Liver (tissue), 9 donors: ENCODE measurements around the gene SUN2. TPM values are rescaled to one million over a fixed set of nuclear protein-coding genes. Genes with fewer than 3 reads are reported as not detected.

Experiments used
- DNase-seq: peaks from one replicate; pipeline ENCODE4 v3.0.0-alpha.2; 2017; ENCODE audit warnings: low spot score
- H3K27ac ChIP-seq, 2 donors: one replicate each; pipeline ENCODE4 v1.7.0; 2013; ENCODE audit warnings: inconsistent platforms in 2 of 2, low read length in 2 of 2, control low read depth in 1 of 2, low read depth in 1 of 2, mild to moderate bottlenecking in 1 of 2
- H3K27me3 ChIP-seq, 4 donors: one replicate each; pipeline versions ENCODE4 v1.6.1 to v1.7.0; 2013; ENCODE audit warnings: low read length in 3 of 4, inconsistent platforms in 1 of 4, mild to moderate bottlenecking in 1 of 4, moderate library complexity in 1 of 4; ENCODE audit not compliant: control insufficient read depth in 4 of 4, insufficient read depth in 4 of 4
- H3K36me3 ChIP-seq, 4 donors: one replicate each; pipeline versions ENCODE4 v1.6.1 to v1.7.0; 2013; ENCODE audit warnings: low read length in 3 of 4, mild to moderate bottlenecking in 3 of 4, low read depth in 1 of 4, moderate library complexity in 1 of 4; ENCODE audit not compliant: control insufficient read depth in 4 of 4, insufficient read depth in 3 of 4
- H3K4me1 ChIP-seq, 4 donors: one replicate each; pipeline versions ENCODE4 v1.6.1 to v1.7.0; 2013; ENCODE audit warnings: low read length in 3 of 4, mild to moderate bottlenecking in 3 of 4, moderate library complexity in 1 of 4; ENCODE audit not compliant: control insufficient read depth in 4 of 4, insufficient read depth in 4 of 4
- H3K4me3 ChIP-seq, 3 donors: one replicate each; pipeline versions ENCODE4 v1.6.1 to v1.7.0; 2013; ENCODE audit warnings: low read length in 3 of 3, control low read depth in 1 of 3, low read depth in 1 of 3, mild to moderate bottlenecking in 1 of 3
- H3K9ac ChIP-seq, 2 donors: one replicate each; pipeline ENCODE4 v1.7.0; 2013; ENCODE audit warnings: low read length in 2 of 2, mild to moderate bottlenecking in 2 of 2, moderate library complexity in 2 of 2, control low read depth in 1 of 2, low read depth in 1 of 2
- H3K9me3 ChIP-seq, 4 donors: one replicate each; pipeline versions ENCODE4 v1.6.1 to v1.7.0; 2013; ENCODE audit warnings: low read length in 3 of 4; ENCODE audit not compliant: control insufficient read depth in 4 of 4
- FOXA1 ChIP-seq: IDR thresholded peaks from 2 replicates; pipeline ENCODE4 v1.6.1; 2016; ENCODE audit warnings: antibody characterized with exemption
- FOXA2 ChIP-seq: IDR thresholded peaks from 2 replicates; pipeline ENCODE4 v1.6.1; 2016; ENCODE audit warnings: antibody characterized with exemption
- HNF4A ChIP-seq, 2 donors: conservative IDR thresholded peaks; 2 replicates each; pipeline ENCODE4 v1.6.1; 2016; ENCODE audit warnings: antibody characterized with exemption in 2 of 2, mild to moderate bottlenecking in 2 of 2
- JUND ChIP-seq, 2 donors: IDR thresholded peaks; 2 replicates each; pipeline ENCODE4 v1.6.1; 2016; ENCODE audit warnings: antibody characterized with exemption in 2 of 2
- NR2F2 ChIP-seq: IDR thresholded peaks from 2 replicates; pipeline ENCODE4 v1.6.1; 2016; ENCODE audit warnings: antibody characterized with exemption
- SP1 ChIP-seq: IDR thresholded peaks from 2 replicates; pipeline ENCODE4 v1.6.1; 2018; ENCODE audit warnings: antibody characterized with exemption, mild to moderate bottlenecking
- TAF1 ChIP-seq: conservative IDR thresholded peaks from 2 replicates; pipeline ENCODE4 v1.6.1; 2016; ENCODE audit warnings: antibody characterized with exemption, mild to moderate bottlenecking
- YY1 ChIP-seq: IDR thresholded peaks from 2 replicates; pipeline ENCODE4 v1.6.1; 2016; ENCODE audit warnings: antibody characterized with exemption, mild to moderate bottlenecking
- WGBS: extraction: QIAGEN DNeasy Blood & Tissue Kit; methylation state at CpG from one replicate; pipeline ENCODE4 v1.1.7; 2013; 5-methylcytosine and 5-hydroxymethylcytosine counted together
- polyA plus RNA-seq, 2 donors: library from polyadenylated mRNA; stranded (reverse) in 1 of 2; unstranded in 1 of 2; fragments of 200-250 nt in 1 of 2; fragments of >200 nt in 1 of 2; fragmentation: Nextera tagmentation in 1 of 2; extraction: Ambion mirVana in 1 of 2; gene quantifications; one replicate each; pipeline versions ENCODE4 v1.2.1 to v1.2.3, GENCODE V29; 2013 to 2015
- total RNA-seq, 2 donors: library from RNA; depleted of rRNA; stranded (reverse); fragments of >200 nt; gene quantifications; one replicate each; pipeline ENCODE4 v1.2.3, GENCODE V29; 2014
- TF ChIP-seq, protein P1 (sequence below): IDR thresholded peaks from 2 replicates; pipeline ENCODE4 v1.6.1; 2016; ENCODE audit warnings: antibody characterized with exemption
- TF ChIP-seq, protein P2 (sequence below): IDR thresholded peaks from 2 replicates; pipeline ENCODE4 v1.6.1; 2016; ENCODE audit warnings: antibody characterized with exemption
- TF ChIP-seq, protein P3 (sequence below): IDR thresholded peaks from 2 replicates; pipeline ENCODE4 v1.6.1; 2016; ENCODE audit warnings: antibody characterized with exemption, mild to moderate bottlenecking
- TF ChIP-seq, protein P4 (sequence below): fragments of 150-350 bp; IDR thresholded peaks from 2 replicates; pipeline ENCODE4 v1.5.1; 2017; ENCODE audit warnings: improper control_type of control experiment, low read depth, low read length; ENCODE audit not compliant: missing input control
- TF ChIP-seq, protein P5 (sequence below): IDR thresholded peaks from 2 replicates; pipeline ENCODE4 v1.6.1; 2016; ENCODE audit warnings: antibody characterized with exemption
- donor health status: healthy.
- donor health status: healthy.
- donor health status: healthy.
- donor health status: healthy.
- donor health status: healthy.

The SUN2 gene
- total and polyA plus RNA-seq, 4 donors = 13.1 to 170 (median 81.5) TPM

DNA sequence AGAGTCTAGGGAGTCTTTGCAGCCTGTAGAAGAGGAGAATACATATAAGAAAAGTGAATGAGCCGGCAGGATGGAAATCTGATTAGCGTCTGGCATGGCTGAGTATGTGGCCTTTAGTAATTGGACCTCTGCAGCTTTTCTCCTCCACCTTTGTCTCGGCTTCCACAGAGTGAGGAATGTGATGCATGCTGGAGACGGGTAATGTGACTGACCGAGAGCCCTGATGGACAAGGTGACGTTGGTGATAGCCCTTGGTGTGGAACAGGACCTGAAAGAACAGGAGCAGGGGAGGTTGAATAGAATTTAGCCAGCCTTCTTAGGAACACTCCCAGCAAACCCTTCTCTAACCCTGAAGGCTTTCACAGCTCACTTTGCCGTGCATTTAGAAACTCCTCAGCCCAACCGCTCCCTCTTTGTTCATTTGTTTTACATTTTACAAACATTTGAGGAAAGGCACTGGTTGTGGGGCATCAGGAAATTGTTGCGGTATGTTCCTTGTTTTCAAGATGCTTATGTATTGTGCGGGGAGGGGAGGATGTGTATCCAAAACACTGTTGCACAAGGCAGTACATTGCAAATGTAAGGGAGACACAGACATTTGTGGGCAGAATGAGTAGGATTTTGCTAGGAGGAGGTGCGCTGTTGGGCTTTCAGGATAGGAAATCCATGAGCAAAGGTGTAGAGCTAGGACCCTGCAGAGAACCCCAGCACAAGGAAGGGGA, 43.2 kb downstream of the SUN2 start:
- no peak overlapping the region for H3K4me3 ChIP-seq
- 93% methylated on average over 11 of the region's 11 CpGs for WGBS
- peaks cover 6 to 25% (median 16%) of the 10 kb centered on the region in 4 donors for H3K36me3 ChIP-seq
- no peak overlapping the region for H3K9ac ChIP-seq
- TF ChIP-seq FOXA1 (no peak), SP1 (no peak), HNF4A (conservative IDR thresholded peaks at IDR 0.05) (no peak), TAF1 (no peak), JUND (IDR thresholded peaks at IDR 0.05) (no peak), YY1 (no peak), FOXA2 (no peak), NR2F2 (no peak)
- TF ChIP-seq, protein P1, sequence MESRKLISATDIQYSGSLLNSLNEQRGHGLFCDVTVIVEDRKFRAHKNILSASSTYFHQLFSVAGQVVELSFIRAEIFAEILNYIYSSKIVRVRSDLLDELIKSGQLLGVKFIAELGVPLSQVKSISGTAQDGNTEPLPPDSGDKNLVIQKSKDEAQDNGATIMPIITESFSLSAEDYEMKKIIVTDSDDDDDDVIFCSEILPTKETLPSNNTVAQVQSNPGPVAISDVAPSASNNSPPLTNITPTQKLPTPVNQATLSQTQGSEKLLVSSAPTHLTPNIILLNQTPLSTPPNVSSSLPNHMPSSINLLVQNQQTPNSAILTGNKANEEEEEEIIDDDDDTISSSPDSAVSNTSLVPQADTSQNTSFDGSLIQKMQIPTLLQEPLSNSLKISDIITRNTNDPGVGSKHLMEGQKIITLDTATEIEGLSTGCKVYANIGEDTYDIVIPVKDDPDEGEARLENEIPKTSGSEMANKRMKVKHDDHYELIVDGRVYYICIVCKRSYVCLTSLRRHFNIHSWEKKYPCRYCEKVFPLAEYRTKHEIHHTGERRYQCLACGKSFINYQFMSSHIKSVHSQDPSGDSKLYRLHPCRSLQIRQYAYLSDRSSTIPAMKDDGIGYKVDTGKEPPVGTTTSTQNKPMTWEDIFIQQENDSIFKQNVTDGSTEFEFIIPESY = no peak
- TF ChIP-seq, protein P2, sequence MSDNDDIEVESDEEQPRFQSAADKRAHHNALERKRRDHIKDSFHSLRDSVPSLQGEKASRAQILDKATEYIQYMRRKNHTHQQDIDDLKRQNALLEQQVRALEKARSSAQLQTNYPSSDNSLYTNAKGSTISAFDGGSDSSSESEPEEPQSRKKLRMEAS = no peak
- TF ChIP-seq, protein P3, sequence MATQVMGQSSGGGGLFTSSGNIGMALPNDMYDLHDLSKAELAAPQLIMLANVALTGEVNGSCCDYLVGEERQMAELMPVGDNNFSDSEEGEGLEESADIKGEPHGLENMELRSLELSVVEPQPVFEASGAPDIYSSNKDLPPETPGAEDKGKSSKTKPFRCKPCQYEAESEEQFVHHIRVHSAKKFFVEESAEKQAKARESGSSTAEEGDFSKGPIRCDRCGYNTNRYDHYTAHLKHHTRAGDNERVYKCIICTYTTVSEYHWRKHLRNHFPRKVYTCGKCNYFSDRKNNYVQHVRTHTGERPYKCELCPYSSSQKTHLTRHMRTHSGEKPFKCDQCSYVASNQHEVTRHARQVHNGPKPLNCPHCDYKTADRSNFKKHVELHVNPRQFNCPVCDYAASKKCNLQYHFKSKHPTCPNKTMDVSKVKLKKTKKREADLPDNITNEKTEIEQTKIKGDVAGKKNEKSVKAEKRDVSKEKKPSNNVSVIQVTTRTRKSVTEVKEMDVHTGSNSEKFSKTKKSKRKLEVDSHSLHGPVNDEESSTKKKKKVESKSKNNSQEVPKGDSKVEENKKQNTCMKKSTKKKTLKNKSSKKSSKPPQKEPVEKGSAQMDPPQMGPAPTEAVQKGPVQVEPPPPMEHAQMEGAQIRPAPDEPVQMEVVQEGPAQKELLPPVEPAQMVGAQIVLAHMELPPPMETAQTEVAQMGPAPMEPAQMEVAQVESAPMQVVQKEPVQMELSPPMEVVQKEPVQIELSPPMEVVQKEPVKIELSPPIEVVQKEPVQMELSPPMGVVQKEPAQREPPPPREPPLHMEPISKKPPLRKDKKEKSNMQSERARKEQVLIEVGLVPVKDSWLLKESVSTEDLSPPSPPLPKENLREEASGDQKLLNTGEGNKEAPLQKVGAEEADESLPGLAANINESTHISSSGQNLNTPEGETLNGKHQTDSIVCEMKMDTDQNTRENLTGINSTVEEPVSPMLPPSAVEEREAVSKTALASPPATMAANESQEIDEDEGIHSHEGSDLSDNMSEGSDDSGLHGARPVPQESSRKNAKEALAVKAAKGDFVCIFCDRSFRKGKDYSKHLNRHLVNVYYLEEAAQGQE = no peak
- TF ChIP-seq, protein P4, sequence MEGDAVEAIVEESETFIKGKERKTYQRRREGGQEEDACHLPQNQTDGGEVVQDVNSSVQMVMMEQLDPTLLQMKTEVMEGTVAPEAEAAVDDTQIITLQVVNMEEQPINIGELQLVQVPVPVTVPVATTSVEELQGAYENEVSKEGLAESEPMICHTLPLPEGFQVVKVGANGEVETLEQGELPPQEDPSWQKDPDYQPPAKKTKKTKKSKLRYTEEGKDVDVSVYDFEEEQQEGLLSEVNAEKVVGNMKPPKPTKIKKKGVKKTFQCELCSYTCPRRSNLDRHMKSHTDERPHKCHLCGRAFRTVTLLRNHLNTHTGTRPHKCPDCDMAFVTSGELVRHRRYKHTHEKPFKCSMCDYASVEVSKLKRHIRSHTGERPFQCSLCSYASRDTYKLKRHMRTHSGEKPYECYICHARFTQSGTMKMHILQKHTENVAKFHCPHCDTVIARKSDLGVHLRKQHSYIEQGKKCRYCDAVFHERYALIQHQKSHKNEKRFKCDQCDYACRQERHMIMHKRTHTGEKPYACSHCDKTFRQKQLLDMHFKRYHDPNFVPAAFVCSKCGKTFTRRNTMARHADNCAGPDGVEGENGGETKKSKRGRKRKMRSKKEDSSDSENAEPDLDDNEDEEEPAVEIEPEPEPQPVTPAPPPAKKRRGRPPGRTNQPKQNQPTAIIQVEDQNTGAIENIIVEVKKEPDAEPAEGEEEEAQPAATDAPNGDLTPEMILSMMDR = no peak
- no peaks in the 10 kb centered on the region for H3K27me3 ChIP-seq
- H3K27ac ChIP-seq = no peak overlapping the region
- H3K4me1 ChIP-seq = peaks cover 0 to 10% (median 6%) of the 10 kb centered on the region in 4 donors
- H3K9me3 ChIP-seq = no peaks in the 10 kb centered on the region
- DNase-seq = no peak

DNA sequence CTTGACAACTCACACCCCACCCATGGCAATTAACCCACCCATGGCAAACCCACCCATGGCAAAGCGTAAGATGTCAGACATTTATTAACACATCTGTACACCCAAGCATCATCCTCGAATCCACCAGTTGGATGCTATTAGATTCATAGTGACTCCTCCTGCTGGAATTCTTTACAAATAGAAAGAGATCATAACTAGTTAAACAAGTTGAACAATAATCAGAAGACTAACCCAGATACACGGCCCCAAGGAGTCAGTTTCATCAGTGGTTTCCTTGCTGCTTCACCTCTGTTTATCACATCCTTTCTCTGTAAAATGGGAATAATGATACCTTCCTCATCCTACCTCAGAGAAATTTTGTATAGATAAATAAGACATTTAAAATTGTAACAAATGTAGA, 44.9 kb downstream of the SUN2 start:
- no peak for DNase-seq
- Histone ChIP-seq H3K27me3 (no peaks in the 10 kb centered on the region), H3K36me3 (peaks cover 0 to 9% (median 4%) of the 10 kb centered on the region in 4 donors), H3K4me3 (no peak overlapping the region), H3K4me1 (peaks cover 0 to 21% (median 14%) of the 10 kb centered on the region in 4 donors), H3K9ac (no peak overlapping the region), H3K9me3 (no peaks in the 10 kb centered on the region), H3K27ac (no peak overlapping the region)
- 88% methylated on average over 3 of the region's 3 CpGs for WGBS
- TF ChIP-seq, protein P4 = no peak
- TF ChIP-seq, protein P5, sequence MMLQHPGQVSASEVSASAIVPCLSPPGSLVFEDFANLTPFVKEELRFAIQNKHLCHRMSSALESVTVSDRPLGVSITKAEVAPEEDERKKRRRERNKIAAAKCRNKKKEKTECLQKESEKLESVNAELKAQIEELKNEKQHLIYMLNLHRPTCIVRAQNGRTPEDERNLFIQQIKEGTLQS = no peak
- no peak for TF ChIP-seq NR2F2
